ENCODE measurements around the gene GALNT5. TPM values are rescaled to one million over a fixed set of nuclear protein-coding genes. Genes with fewer than 3 reads are reported as not detected.
A peak's percentile ranks its signal among the peaks of the same experiment; 100 is the strongest.

The GALNT5 gene
- total RNA-seq, 1 donor from 2014 or later: not detected

GRCh38 chr2:157264099-157264498 is 6.6 kb downstream of the GALNT5 start:
- Mint-ChIP-seq H3K36me3 (no peaks in the 10 kb centered on the region), H3K27ac (no peak overlapping the region)

DNA sequence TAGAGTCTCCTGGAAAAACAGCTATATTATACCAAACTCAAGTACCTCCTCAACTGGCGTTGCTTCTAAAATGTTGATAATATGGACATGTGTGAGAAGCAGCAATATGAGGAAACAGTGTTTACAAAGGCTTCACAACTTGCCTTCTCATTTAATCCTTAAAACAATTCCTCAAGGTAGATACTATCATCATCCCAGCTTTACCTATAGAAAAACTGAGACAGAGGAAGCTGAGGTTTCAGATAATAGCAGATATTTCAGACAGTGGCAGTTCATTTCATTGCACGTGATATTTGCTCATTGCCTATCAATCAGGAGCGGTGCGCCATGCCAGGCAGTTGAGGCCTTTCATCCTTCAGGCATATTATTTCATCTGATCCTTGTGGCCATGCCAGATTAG is 8.3 kb downstream of the GALNT5 start:
- TF ChIP-seq, protein P1, sequence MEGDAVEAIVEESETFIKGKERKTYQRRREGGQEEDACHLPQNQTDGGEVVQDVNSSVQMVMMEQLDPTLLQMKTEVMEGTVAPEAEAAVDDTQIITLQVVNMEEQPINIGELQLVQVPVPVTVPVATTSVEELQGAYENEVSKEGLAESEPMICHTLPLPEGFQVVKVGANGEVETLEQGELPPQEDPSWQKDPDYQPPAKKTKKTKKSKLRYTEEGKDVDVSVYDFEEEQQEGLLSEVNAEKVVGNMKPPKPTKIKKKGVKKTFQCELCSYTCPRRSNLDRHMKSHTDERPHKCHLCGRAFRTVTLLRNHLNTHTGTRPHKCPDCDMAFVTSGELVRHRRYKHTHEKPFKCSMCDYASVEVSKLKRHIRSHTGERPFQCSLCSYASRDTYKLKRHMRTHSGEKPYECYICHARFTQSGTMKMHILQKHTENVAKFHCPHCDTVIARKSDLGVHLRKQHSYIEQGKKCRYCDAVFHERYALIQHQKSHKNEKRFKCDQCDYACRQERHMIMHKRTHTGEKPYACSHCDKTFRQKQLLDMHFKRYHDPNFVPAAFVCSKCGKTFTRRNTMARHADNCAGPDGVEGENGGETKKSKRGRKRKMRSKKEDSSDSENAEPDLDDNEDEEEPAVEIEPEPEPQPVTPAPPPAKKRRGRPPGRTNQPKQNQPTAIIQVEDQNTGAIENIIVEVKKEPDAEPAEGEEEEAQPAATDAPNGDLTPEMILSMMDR (IDR thresholded peaks at IDR 0.05): no peak
- TF ChIP-seq EZH2 (IDR thresholded peaks at IDR 0.05): no peak
- TF ChIP-seq EZH2phosphoT487 (IDR thresholded peaks at IDR 0.05): no peak
- H3K27me3 Mint-ChIP-seq (ENCODE audit: insufficient read depth, low read depth): peaks cover 2% of the 10 kb centered on the region
- peak overlapping the region; percentile 26 for H2AFZ ChIP-seq (replicated peaks)
- no peak overlapping the region for H3K27ac ChIP-seq
- H3K4me1 Mint-ChIP-seq: peaks cover 19% of the 10 kb centered on the region
- H3K9me3 Mint-ChIP-seq: peaks cover 2% of the 10 kb centered on the region
- H3F3A ChIP-seq (ENCODE audit: low read depth): no peaks in the 10 kb centered on the region
- H3K4me3 ChIP-seq: no peak overlapping the region
- DNase-seq (ENCODE audit: low spot score): no peak
- no peaks in the 10 kb centered on the region for H3K36me3 Mint-ChIP-seq
- H3K4me3 Mint-ChIP-seq: no peak overlapping the region
- H4K20me1 ChIP-seq (ENCODE audit: low read depth): no peaks in the 10 kb centered on the region
- no peaks in the 10 kb centered on the region for H3K36me3 ChIP-seq
- no peaks in the 10 kb centered on the region for H3K27me3 ChIP-seq
- no peak overlapping the region for H3K4me2 ChIP-seq
- H3K4me1 ChIP-seq: peaks cover 39% of the 10 kb centered on the region
- H3K27ac Mint-ChIP-seq: no peak overlapping the region
- no peaks in the 10 kb centered on the region for H3K9me3 ChIP-seq (ENCODE audit: low read depth)
- H3K79me2 ChIP-seq (ENCODE audit: low read depth): no peaks in the 10 kb centered on the region
- no peak overlapping the region for H3K9ac ChIP-seq

More at GRCh38 chr2:157264099-157264498, 6.6 kb downstream of the GALNT5 start:
- Mint-ChIP-seq H3K4me1 (peaks cover 24% of the 10 kb centered on the region), H3K9me3 (peaks cover 2% of the 10 kb centered on the region), H3K4me3 (no peak overlapping the region), H3K27me3 (ENCODE audit: insufficient read depth, low read depth) (peaks cover 2% of the 10 kb centered on the region)
- Histone ChIP-seq H3K4me3 (no peak overlapping the region), H3K27me3 (no peaks in the 10 kb centered on the region), H3F3A (ENCODE audit: low read depth) (no peaks in the 10 kb centered on the region), H3K79me2 (ENCODE audit: low read depth) (no peaks in the 10 kb centered on the region), H3K4me2 (peak overlapping the region; percentile 22), H4K20me1 (ENCODE audit: low read depth) (no peaks in the 10 kb centered on the region), H3K9me3 (ENCODE audit: low read depth) (no peaks in the 10 kb centered on the region), H3K9ac (no peak overlapping the region), H3K4me1 (peaks cover 38% of the 10 kb centered on the region), H2AFZ (replicated peaks) (no peak overlapping the region), H3K27ac (no peak overlapping the region), H3K36me3 (no peaks in the 10 kb centered on the region)
- TF ChIP-seq EZH2 (IDR thresholded peaks at IDR 0.05) (no peak), EZH2phosphoT487 (IDR thresholded peaks at IDR 0.05) (no peak)
- TF ChIP-seq, protein P1 (IDR thresholded peaks at IDR 0.05): no peak
- no peak for DNase-seq (ENCODE audit: low spot score)

DNA sequence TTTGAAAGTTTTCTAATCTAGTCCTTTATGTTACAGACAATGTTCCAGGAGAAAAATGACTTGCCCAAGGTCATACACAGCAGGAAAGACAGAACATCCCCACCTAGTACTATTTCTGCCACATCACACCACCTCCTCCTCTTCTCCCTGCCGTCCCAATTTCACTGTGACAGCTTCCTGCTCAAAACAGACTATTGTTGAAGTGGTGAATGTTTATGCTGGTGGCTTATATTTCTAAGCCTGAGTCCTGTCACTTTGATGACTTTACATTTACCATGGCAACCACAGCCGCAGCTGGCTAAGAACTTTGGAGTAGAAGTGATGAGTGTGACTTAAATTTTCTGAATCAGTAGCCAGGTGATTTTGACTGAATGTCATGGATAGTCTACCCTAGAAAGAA is 10.0 kb downstream of the GALNT5 start:
- Histone ChIP-seq H3K27ac (no peak overlapping the region), H3K4me1 (peaks cover 39% of the 10 kb centered on the region), H3K9ac (no peak overlapping the region), H2AFZ (replicated peaks) (no peak overlapping the region), H3K4me3 (no peak overlapping the region), H3K36me3 (no peaks in the 10 kb centered on the region), H3K79me2 (ENCODE audit: low read depth) (no peaks in the 10 kb centered on the region), H4K20me1 (ENCODE audit: low read depth) (no peaks in the 10 kb centered on the region), H3K4me2 (no peak overlapping the region), H3F3A (ENCODE audit: low read depth) (no peaks in the 10 kb centered on the region), H3K9me3 (ENCODE audit: low read depth) (no peaks in the 10 kb centered on the region), H3K27me3 (no peaks in the 10 kb centered on the region)
- Mint-ChIP-seq H3K9me3 (peaks cover 2% of the 10 kb centered on the region), H3K27ac (no peak overlapping the region), H3K4me1 (peaks cover 14% of the 10 kb centered on the region), H3K4me3 (no peak overlapping the region), H3K36me3 (no peaks in the 10 kb centered on the region), H3K27me3 (ENCODE audit: insufficient read depth, low read depth) (peaks cover 2% of the 10 kb centered on the region)
- TF ChIP-seq EZH2phosphoT487 (IDR thresholded peaks at IDR 0.05) (no peak), EZH2 (IDR thresholded peaks at IDR 0.05) (no peak)
- TF ChIP-seq, protein P1 (IDR thresholded peaks at IDR 0.05): no peak
- DNase-seq (ENCODE audit: low spot score): no peak
